GM21786 (cell line): ENCODE data around the gene POLR3GL.
"Not testable (repeated sequence)": the region's sequence is repeated elsewhere in the genome, so short reads cannot be mapped to it uniquely, and the experiment has no call there.

Experiments
- ATAC-seq: cut with Tn5 transposase; IDR thresholded peaks from one replicate; pipeline ENCODE4 v1.9.1; 2021; ENCODE audit not compliant: unreplicated experiment

POLR3GL gene

GRCh38 chr1:146019231-146020057 lies 55.0 kb downstream of the POLR3GL start:
- no peak for ATAC-seq

- no peak for ATAC-seq
Measured at GRCh38 chr1:146020058-146021049, 55.9 kb downstream of the POLR3GL start.

GRCh38 chr1:146021050-146021445 lies 56.6 kb downstream of the POLR3GL start:
- no peak for ATAC-seq

- ATAC-seq, result no peak
Measured at GRCh38 chr1:146021622-146022402, 57.3 kb downstream of the POLR3GL start, which contains the start of gene HJV. HJV (minus strand) TSS chr1:146021735; CDS start chr1:146020231, 1,504 bp downstream.

- ATAC-seq, result no peak
Measured at GRCh38 chr1:146022403-146023127, 58.1 kb downstream of the POLR3GL start.

- ATAC-seq, result not testable (repeated sequence)
Measured at GRCh38 chr1:146025787-146026495, 61.5 kb downstream of the POLR3GL start.

- not testable (repeated sequence) for ATAC-seq
Measured at GRCh38 chr1:146026650-146027049, 62.2 kb downstream of the POLR3GL start.
